ENCODE measurements around the gene TTLL3. TPM values are rescaled to one million over a fixed set of nuclear protein-coding genes. Genes with fewer than 3 reads are reported as not detected.

The TTLL3 gene
- total RNA-seq, 1 experiment from 2014 or later, result 1.4 TPM

DNA sequence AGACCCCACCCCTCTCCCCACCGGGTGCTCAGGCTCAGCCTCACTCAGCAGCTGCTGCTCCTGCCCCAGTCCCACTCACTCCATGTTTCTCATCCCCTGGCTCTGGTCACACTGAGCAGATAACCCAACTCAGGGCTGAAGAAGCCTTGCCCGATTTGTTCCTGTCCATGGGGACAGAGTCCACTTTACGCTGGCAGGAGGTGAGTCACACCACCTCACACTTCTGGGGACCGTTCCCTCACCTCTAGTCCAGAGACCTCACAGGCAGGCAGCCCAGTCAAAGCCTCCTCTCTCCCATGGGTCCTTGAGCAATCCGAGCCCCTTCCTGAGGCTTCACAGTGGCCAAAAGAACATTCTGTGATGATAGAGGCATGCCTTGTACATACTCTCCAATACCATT lies 68.6 kb downstream of the TTLL3 start:
- DNase-seq (ENCODE audit: low read depth), result no peak
- in situ Hi-C loops (cut with HindIII; ENCODE audit: low pct_unique_long_range_greater_than_20kb, low sequenced_read_pairs), result no loop called here

DNA sequence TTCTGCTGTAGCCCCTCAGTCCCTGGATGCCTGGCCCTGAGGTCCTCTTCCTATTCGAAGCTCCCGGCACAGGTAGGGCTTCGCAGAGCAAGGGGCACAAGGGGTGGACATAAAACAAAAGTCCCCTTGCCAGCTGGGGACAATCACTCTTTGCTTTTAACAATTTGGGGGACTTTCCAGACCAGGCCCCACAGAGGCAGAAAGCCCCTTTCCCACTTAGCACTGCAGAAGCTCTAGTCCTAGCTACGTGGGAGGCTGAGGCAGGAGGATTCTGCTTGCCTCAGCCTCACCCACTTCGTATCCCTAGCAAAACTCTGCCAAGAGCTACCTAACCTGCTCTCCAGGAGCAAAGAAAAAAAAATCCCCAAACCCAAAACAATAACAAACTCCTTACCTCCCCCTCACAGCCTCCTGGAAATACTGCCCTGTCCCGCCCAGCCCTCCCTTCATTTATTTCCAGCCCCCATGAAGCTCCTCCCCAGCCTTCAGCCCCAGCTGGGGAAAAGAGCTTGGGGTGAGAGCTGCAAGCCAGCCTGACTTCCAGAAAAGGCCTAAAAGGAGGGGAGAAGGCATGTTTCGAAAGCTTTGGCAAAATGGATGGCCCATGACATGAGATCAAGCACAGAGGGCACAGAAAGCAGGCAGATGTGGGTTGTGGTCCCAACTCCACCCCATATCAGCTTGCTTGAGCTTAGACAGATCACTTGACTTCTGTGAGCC lies 69.9 kb downstream of the TTLL3 start, which contains the start of gene CIDEC:
Gene CIDEC, minus strand, starts transcription at position 424 of the 720 bp plus-strand sequence. CDS start 1,767 bp downstream, outside the sequence.
- DNase-seq (ENCODE audit: low read depth), result no peak
- in situ Hi-C loops (cut with HindIII; ENCODE audit: low pct_unique_long_range_greater_than_20kb, low sequenced_read_pairs), result no loop called here

GRCh38 chr3:9881441-9881840 lies 71.4 kb downstream of the TTLL3 start:
- DNase-seq (ENCODE audit: low read depth), result no peak
- in situ Hi-C loops (cut with HindIII; ENCODE audit: low pct_unique_long_range_greater_than_20kb, low sequenced_read_pairs), result no loop called here

- in situ Hi-C loops (cut with HindIII; ENCODE audit: low pct_unique_long_range_greater_than_20kb, low sequenced_read_pairs), result no loop called here
- no peak for DNase-seq (ENCODE audit: low read depth)
These were observed 73.9 kb downstream of the TTLL3 start for GRCh38 chr3:9883706-9884554.

GRCh38 chr3:9884555-9885165 lies 74.6 kb downstream of the TTLL3 start:
- in situ Hi-C loops (cut with HindIII; ENCODE audit: low pct_unique_long_range_greater_than_20kb, low sequenced_read_pairs), result no loop called here
- DNase-seq (ENCODE audit: low read depth), result peak; percentile 48

Other genes with a start within 250 kb of the TTLL3 start
- 17.7 and 28.7 TPM in 2 replicates for gene MTMR14, start 160.8 kb upstream of the TTLL3 start, total RNA-seq (2014; rRNA removed; shearing (Covaris generic); ENCODE audit: low replicate concordance)
- not detected in 2 replicates for gene CPNE9, start 106.4 kb upstream of the TTLL3 start, total RNA-seq (2014; rRNA removed; shearing (Covaris generic); ENCODE audit: low replicate concordance)
- 5.6 and 6.5 TPM in 2 replicates for gene BRPF1, start 78.5 kb upstream of the TTLL3 start, total RNA-seq (2014; rRNA removed; shearing (Covaris generic); ENCODE audit: low replicate concordance)
- 21.7 and 29.7 TPM in 2 replicates for gene OGG1, start 60.3 kb upstream of the TTLL3 start, total RNA-seq (2014; rRNA removed; shearing (Covaris generic); ENCODE audit: low replicate concordance)
- 33.6 and 43.0 TPM in 2 replicates for gene CAMK1, start 40.3 kb upstream of the TTLL3 start, total RNA-seq (2014; rRNA removed; shearing (Covaris generic); ENCODE audit: low replicate concordance)
- gene TADA3, start 17.8 kb upstream of the TTLL3 start, total RNA-seq (2014; rRNA removed; shearing (Covaris generic); ENCODE audit: low replicate concordance), result 86.1 and 95.9 TPM in 2 replicates
- 197 and 238 TPM in 2 replicates for gene ARPC4, start 17.2 kb upstream of the TTLL3 start, total RNA-seq (2014; rRNA removed; shearing (Covaris generic); ENCODE audit: low replicate concordance)
- gene RPUSD3, start 33.7 kb downstream of the TTLL3 start, total RNA-seq (2014; rRNA removed; shearing (Covaris generic); ENCODE audit: low replicate concordance), result 22.3 and 43.5 TPM in 2 replicates
- not detected in 2 replicates for gene CIDEC, start 70.0 kb downstream of the TTLL3 start, total RNA-seq (2014; rRNA removed; shearing (Covaris generic); ENCODE audit: low replicate concordance)
- 19.7 and 36.5 TPM in 2 replicates for gene JAGN1, start 80.3 kb downstream of the TTLL3 start, total RNA-seq (2014; rRNA removed; shearing (Covaris generic); ENCODE audit: low replicate concordance)
- not detected in 2 replicates for gene IL17RE, start 92.6 kb downstream of the TTLL3 start, total RNA-seq (2014; rRNA removed; shearing (Covaris generic); ENCODE audit: low replicate concordance)
- gene IL17RC, start 106.8 kb downstream of the TTLL3 start, total RNA-seq (2014; rRNA removed; shearing (Covaris generic); ENCODE audit: low replicate concordance), result 24.5 and 51.8 TPM in 2 replicates
- gene CRELD1, start 123.6 kb downstream of the TTLL3 start, total RNA-seq (2014; rRNA removed; shearing (Covaris generic); ENCODE audit: low replicate concordance), result 12.7 and 22.6 TPM in 2 replicates
- 0.20 and 1.2 TPM in 2 replicates for gene PRRT3, start 142.1 kb downstream of the TTLL3 start, total RNA-seq (2014; rRNA removed; shearing (Covaris generic); ENCODE audit: low replicate concordance)
- gene EMC3, start 176.6 kb downstream of the TTLL3 start, total RNA-seq (2014; rRNA removed; shearing (Covaris generic); ENCODE audit: low replicate concordance), result 44.0 and 48.3 TPM in 2 replicates
- gene FANCD2, start 216.2 kb downstream of the TTLL3 start, total RNA-seq (2014; rRNA removed; shearing (Covaris generic); ENCODE audit: low replicate concordance), result 13.6 and 30.9 TPM in 2 replicates